HepG2 (cell line): Measurements from ENCODE around the gene SLAIN2. TPM values are rescaled to one million over a fixed set of nuclear protein-coding genes. Genes with fewer than 3 reads are reported as not detected.

Source experiments
- ATAC-seq: fragments of 200-7000 bp; cut with Tn5 transposase; 3 replicates; pipeline ENCODE4 v1.9.1; 2020; ENCODE audit warnings: mild to moderate bottlenecking, moderate library complexity
- BruUV-seq: library from RNA; stranded (reverse); fragments of 400-500 nt; replicated peaks from 2 replicates; lab custom pipeline; 2021; lab: Mats Ljungman, UMichigan
- CTCF ChIA-PET: fragments of 300-600 bp; formaldehyde crosslinking; extraction: SDS; loops from one replicate; lab custom pipeline; 2021; ENCODE audit warnings: low total read pairs, inconsistent platforms, low intra/inter-chr PET ratio; lab: Yijun Ruan, JAX
- POLR2A ChIA-PET: fragments of 350-600 bp; sonication (Branson Sonifier 250); formaldehyde crosslinking; loops from one replicate; lab custom pipeline; 2020; ENCODE audit warnings: antibody characterized with exemption, inconsistent platforms; lab: Yijun Ruan, JAX
- DNase-seq: peaks from one replicate; pipeline ENCODE4 v3.0.0-alpha.2; 2015; ENCODE audit warnings: low spot score
- FAIRE-seq: peaks from 3 replicates; lab custom pipeline; 2011; peaks lifted over from hg19 to GRCh38; lab: Jason Lieb, UNC
- H2AFZ ChIP-seq: one replicate; pipeline ENCODE4 v1.6.1; 2011; ENCODE audit warnings: low read length, inconsistent platforms
- H3K27ac ChIP-seq: fragments of 300-600 bp; 3 replicates; pipeline ENCODE4 v1.8.0; 2011; ENCODE audit warnings: mixed run types, mild to moderate bottlenecking, mixed read lengths, low read length, inconsistent platforms; ENCODE audit not compliant: insufficient read depth; ENCODE audit errors: extremely low read length
- H3K27me3 ChIP-seq, 2 experiments: fragments of 200-600 bp in 1 of 2; 2 replicates in 1 of 2; 3 replicates in 1 of 2; pipeline versions ENCODE4 v1.6.0 to v1.8.0; 2011; ENCODE audit warnings: low read length in 2 of 2, mild to moderate bottlenecking in 2 of 2, moderate library complexity in 2 of 2, inconsistent platforms in 1 of 2; ENCODE audit not compliant: insufficient read depth in 2 of 2, control insufficient read depth in 1 of 2
- H3K36me3 ChIP-seq, 2 experiments: fragments of 200-600 bp in 1 of 2; replicated peaks in 1 of 2; 2 replicates in 1 of 2; 3 replicates in 1 of 2; pipeline versions ENCODE4 v1.5.1 to v1.8.0; 2011; ENCODE audit warnings: low read length in 2 of 2, inconsistent platforms in 1 of 2; ENCODE audit not compliant: insufficient read depth in 2 of 2, control insufficient read depth in 1 of 2
- H3K4me1 ChIP-seq: 2 replicates; pipeline ENCODE4 v1.5.1; 2012; ENCODE audit warnings: low read length, inconsistent platforms; ENCODE audit not compliant: insufficient read depth
- H3K4me2 ChIP-seq: 2 replicates; pipeline ENCODE4 v1.6.0; 2011; ENCODE audit warnings: low read depth, low read length, inconsistent platforms
- H3K4me3 ChIP-seq, 3 experiments: fragments of 200-600 bp in 1 of 3; sonication (generic), shearing (Covaris generic) in 1 of 3; replicated peaks in 1 of 3; 2 replicates each; pipeline ENCODE4 v1.5.1; 2011 to 2016; ENCODE audit warnings: low read length in 3 of 3, inconsistent platforms in 2 of 3, low read depth in 2 of 3, mild to moderate bottlenecking in 2 of 3, control low read depth in 1 of 3, mixed read lengths in 1 of 3; ENCODE audit not compliant: insufficient read depth in 1 of 3
- H3K79me2 ChIP-seq: one replicate; pipeline ENCODE4 v1.6.1; 2011; ENCODE audit warnings: low read length, inconsistent platforms; ENCODE audit not compliant: insufficient read depth
- H3K9ac ChIP-seq: 2 replicates; pipeline ENCODE4 v1.6.0; 2011; ENCODE audit warnings: mild to moderate bottlenecking, low read depth, low read length, inconsistent platforms; ENCODE audit not compliant: insufficient read depth
- H3K9me3 ChIP-seq: 2 replicates; pipeline ENCODE4 v1.5.1; 2012; ENCODE audit warnings: mild to moderate bottlenecking, low read length
- H4K20me1 ChIP-seq: 2 replicates; pipeline ENCODE4 v1.6.0; 2011; ENCODE audit warnings: inconsistent platforms, mild to moderate bottlenecking, low read length, moderate library complexity; ENCODE audit not compliant: insufficient read depth
- FOXA3 ChIP-seq: IDR thresholded peaks from 2 replicates; pipeline ENCODE4 v1.6.1; 2016; ENCODE audit warnings: missing genetic modification reagents, missing compliant biosample characterization
- NFE2L2 ChIP-seq: fragments of 150-350 bp; IDR thresholded peaks from 2 replicates; pipeline ENCODE4 v1.6.1; 2014; ENCODE audit warnings: low read length
- PAF1 ChIP-seq: IDR thresholded peaks from 2 replicates; pipeline ENCODE4 v1.6.1; 2016; ENCODE audit warnings: missing genetic modification reagents, missing compliant biosample characterization
- RFX3 ChIP-seq: IDR thresholded peaks from 2 replicates; pipeline ENCODE4 v1.6.1; 2016; ENCODE audit warnings: missing biosample characterization, missing genetic modification reagents
- ZBTB2 ChIP-seq: sonication (generic); formaldehyde crosslinking; IDR thresholded peaks from 2 replicates; pipeline ENCODE4 v1.8.0; 2022; ENCODE audit warnings: low read depth, missing genetic modification reagents
- ZBTB39 ChIP-seq: sonication (generic); formaldehyde crosslinking; IDR thresholded peaks from 2 replicates; pipeline ENCODE4 v1.5.0; 2020; ENCODE audit warnings: missing genetic modification reagents
- ZNF605 ChIP-seq: sonication (generic); formaldehyde crosslinking; IDR thresholded peaks from 2 replicates; pipeline ENCODE4 v1.8.0; 2022; ENCODE audit warnings: mild to moderate bottlenecking, missing genetic modification reagents
- ZXDC ChIP-seq: sonication (generic); formaldehyde crosslinking; IDR thresholded peaks from 2 replicates; pipeline ENCODE4 v1.5.0; 2020; ENCODE audit warnings: mild to moderate bottlenecking, missing genetic modification reagents
- WGBS: methylation state at CpG from one replicate; pipeline ENCODE4 v1.1.6; 2017; ENCODE audit warnings: low lambda C conversion rate; 5-methylcytosine and 5-hydroxymethylcytosine counted together
- in situ Hi-C: cut with HindIII; loops from 2 replicates; pipeline ENCODE4 v1.10.0; 2017; ENCODE audit warnings: low pct_unique_long_range_greater_than_20kb; ENCODE audit not compliant: extremely low pct_ligation_motif_present
- intact Hi-C: fragments of 100-400 bp; cut with micrococcal nuclease; formaldehyde crosslinking; loops from one replicate; pipeline ENCODE4 v1.10.0; 2022; ENCODE audit not compliant: unreplicated experiment
- polyA plus RNA-seq, 8 experiments: library from polyadenylated mRNA; depleted of rRNA in 3 of 8; stranded (reverse) in 7 of 8; unstranded in 1 of 8; fragments of >200 nt; fragmentation: Illumina TruSeq in 4 of 8; extraction: Trizol in 4 of 8; gene quantifications; 2 replicates each; pipeline versions ENCODE4 v1.2.1 to v1.2.3, GENCODE V29; 2011 to 2016; ENCODE audit warnings: low read depth in 4 of 8, missing spikeins in 1 of 8, mixed read lengths in 1 of 8; ENCODE audit not compliant: insufficient read depth in 1 of 8
- total RNA-seq, 5 experiments: library from RNA; depleted of rRNA; stranded (reverse); fragments of >200 nt; fragmentation: Illumina TruSeq; extraction: Trizol; gene quantifications; 2 replicates each; pipeline ENCODE4 v1.2.3, GENCODE V29; 2016; ENCODE audit warnings: low read depth in 1 of 5

Gene SLAIN2
- total and polyA plus RNA-seq, 2 of the 13 experiments (the other 11 are each of a cell fraction or from before 2014, with no cell fraction given) = 20.7 to 22.5 TPM

GRCh38 chr4:48454591-48454990 is 113.3 kb downstream of the SLAIN2 start:
- POLR2A ChIA-PET = no interaction called here
- in situ Hi-C loops = no loop called here
- BruUV-seq = no TSS peak
- ATAC-seq (no peak), DNase-seq (no peak), FAIRE-seq (no peak)
- 52% methylated on average over 2 of the region's 2 CpGs for WGBS
- no peaks in the 10 kb centered on the region for H3K36me3 ChIP-seq
- no peak for TF ChIP-seq RFX3 (CRISPR knock-in tag)
- no peak for TF ChIP-seq ZBTB2
- TF ChIP-seq NFE2L2 = no peak
- TF ChIP-seq ZBTB39 (CRISPR knock-in tag) = no peak
- no peak for TF ChIP-seq ZNF605
- no peak for TF ChIP-seq PAF1 (CRISPR knock-in tag)
- no peaks in the 10 kb centered on the region for H3K79me2 ChIP-seq
- intact Hi-C loops = no loop called here
- no peak overlapping the region for H3K4me3 ChIP-seq
- 0 out of 2 replicates have a peak, but pooled peaks cover 1% of the 10 kb centered on the region for H3K4me1 ChIP-seq
- no peak overlapping the region for H3K9ac ChIP-seq
- H3K4me2 ChIP-seq = no peak overlapping the region
- no peaks in the 10 kb centered on the region for H3K9me3 ChIP-seq
- no peaks in the 10 kb centered on the region for H4K20me1 ChIP-seq
- no peaks in the 10 kb centered on the region for H3K27me3 ChIP-seq
- CTCF ChIA-PET = no interaction called here
- H2AFZ ChIP-seq = no peak overlapping the region
- H3K27ac ChIP-seq = no peak overlapping the region

- no peak overlapping the region for H3K4me2 ChIP-seq
- ChIA-PET POLR2A (no interaction called here), CTCF (no interaction called here)
- H3K4me1 ChIP-seq = no peaks in the 10 kb centered on the region
- no peak for FAIRE-seq
- no peaks in the 10 kb centered on the region for H4K20me1 ChIP-seq
- no peaks in the 10 kb centered on the region for H3K79me2 ChIP-seq
- BruUV-seq = no TSS peak
- no peaks in the 10 kb centered on the region for H3K27me3 ChIP-seq
- no peak overlapping the region for H2AFZ ChIP-seq
- no peaks in the 10 kb centered on the region for H3K9me3 ChIP-seq
- H3K36me3 ChIP-seq = no peaks in the 10 kb centered on the region
- H3K4me3 ChIP-seq = no peak overlapping the region
- no peak overlapping the region for H3K9ac ChIP-seq
- intact Hi-C loops = no loop called here
- ATAC-seq = no peak
- H3K27ac ChIP-seq = no peak overlapping the region
- in situ Hi-C loops = no loop called here
- no peak for DNase-seq
- TF ChIP-seq FOXA3 (CRISPR knock-in tag) (no peak), ZXDC (no peak)
These were observed 119.7 kb downstream of the SLAIN2 start for GRCh38 chr4:48461000-48461399.
